Hematopoietic multipotent progenitor cell treated with erythropoietin and hydrocortisone succinate and interleukin-3 and kit ligand, for 15 days (in vitro differentiated cells): ENCODE measurements around the gene KCNIP3.
"Not testable (repeated sequence)": the region's sequence is repeated elsewhere in the genome, so short reads cannot be mapped to it uniquely, and the experiment has no call there.

Experiments
- DNase-seq: peaks from one replicate; pipeline ENCODE4 v3.0.0-alpha.2; 2015; ENCODE audit warnings: low spot score

The KCNIP3 gene

GRCh38 chr2:95415138-95415537 lies 118.0 kb downstream of the KCNIP3 start:
- DNase-seq = not testable (repeated sequence)

- not testable (repeated sequence) for DNase-seq
These were observed 118.4 kb downstream of the KCNIP3 start for GRCh38 chr2:95415561-95415960.

DNA sequence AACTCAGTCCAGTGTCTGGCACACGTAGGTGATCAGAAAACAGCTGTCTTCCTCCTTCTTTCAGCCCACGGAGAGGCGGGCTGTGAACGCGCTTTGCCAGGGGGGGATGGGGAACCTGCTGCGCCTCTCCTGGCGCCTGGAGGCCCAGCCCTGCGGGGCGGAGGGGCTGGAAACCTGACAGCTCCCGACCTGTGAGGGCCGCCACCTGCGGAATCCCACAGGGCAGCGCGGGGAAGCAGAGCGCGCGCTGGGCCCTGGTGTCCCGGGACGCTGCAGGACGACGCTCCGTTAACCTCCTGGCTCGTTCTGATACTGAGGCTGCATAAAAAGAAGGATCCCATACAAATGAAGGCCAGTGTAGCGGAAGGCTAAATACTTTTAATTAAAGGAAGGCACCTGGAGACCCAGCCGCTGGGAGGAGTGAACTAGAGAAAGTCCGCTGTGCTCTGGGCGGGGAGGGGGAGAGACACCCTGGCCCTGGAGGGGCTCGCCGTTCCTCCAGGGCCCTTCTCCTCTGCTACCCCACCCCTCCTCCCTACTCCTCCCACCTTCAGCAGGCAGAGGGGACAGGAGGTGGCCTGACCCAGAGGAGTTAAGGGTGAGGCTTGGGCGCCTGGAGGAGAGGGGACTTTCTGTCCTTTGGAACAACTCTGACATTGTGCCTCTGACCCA lies 130.2 kb downstream of the KCNIP3 start:
- not testable (repeated sequence) for DNase-seq

DNA sequence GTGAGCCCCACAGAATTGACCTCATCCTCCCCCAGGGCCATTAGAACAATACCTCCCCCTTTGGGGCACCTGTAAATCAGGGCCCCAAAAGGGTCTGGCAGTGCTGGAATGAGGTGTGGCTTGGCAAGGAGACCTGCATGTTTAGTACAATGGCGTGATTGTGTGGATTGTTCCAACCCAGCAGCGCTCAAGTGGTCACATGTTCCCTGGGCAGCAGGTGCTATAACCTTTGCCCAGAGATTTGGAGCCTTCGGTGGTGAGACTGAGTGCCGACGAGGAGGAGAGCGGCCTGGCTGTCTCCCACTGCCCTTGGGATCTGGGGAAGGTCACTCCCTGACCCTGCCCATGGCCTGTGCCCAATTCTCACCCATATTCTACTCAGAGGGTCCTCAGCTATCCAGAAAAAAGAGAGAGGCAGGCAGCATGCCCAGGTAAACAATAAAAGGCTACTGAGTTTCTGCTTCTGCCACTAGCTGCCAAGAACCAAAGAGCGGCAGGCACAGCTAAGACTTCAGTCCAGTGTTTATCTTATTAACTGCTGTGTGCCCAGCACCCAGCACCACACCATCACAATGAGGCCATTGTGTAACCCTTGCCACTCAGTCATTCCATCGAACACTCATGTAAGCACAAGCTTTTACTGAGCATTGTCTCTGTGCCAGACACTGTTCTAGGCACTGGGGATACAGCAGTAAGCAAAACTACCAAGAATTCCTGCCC lies 132.8 kb downstream of the KCNIP3 start:
- DNase-seq = not testable (repeated sequence)

GRCh38 chr2:95433373-95433772 lies 136.2 kb downstream of the KCNIP3 start:
- DNase-seq = not testable (repeated sequence)

- DNase-seq = not testable (repeated sequence)
These were observed 136.8 kb downstream of the KCNIP3 start for GRCh38 chr2:95433973-95434372.

DNA sequence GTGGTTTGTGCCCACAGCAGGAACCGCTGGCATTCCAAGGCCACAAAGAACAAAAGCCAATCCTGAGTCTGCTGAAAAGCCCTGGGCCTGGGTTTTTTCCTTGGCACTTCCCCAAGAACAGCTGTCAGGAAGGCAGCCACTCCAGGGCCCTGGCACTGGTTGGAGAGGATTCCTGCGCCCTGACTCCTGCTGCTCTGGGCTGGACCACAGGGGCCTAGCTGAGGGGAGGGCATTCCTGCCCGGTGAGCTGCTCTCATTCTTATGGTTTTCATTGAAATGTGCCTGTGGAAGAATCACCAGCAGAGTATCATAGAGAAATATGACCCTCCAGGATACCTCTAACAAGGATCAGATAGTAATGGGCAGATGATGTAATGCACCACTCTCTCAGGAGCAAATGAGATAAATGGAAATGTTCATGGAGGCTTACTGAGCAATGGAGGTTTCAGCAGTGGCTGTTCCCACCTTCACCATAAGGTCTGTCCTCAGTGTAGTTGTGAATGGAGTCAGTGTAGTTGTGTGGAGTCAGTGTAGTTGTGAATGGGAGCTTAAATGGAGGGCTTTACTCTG lies 137.4 kb downstream of the KCNIP3 start:
- not testable (repeated sequence) for DNase-seq

DNA sequence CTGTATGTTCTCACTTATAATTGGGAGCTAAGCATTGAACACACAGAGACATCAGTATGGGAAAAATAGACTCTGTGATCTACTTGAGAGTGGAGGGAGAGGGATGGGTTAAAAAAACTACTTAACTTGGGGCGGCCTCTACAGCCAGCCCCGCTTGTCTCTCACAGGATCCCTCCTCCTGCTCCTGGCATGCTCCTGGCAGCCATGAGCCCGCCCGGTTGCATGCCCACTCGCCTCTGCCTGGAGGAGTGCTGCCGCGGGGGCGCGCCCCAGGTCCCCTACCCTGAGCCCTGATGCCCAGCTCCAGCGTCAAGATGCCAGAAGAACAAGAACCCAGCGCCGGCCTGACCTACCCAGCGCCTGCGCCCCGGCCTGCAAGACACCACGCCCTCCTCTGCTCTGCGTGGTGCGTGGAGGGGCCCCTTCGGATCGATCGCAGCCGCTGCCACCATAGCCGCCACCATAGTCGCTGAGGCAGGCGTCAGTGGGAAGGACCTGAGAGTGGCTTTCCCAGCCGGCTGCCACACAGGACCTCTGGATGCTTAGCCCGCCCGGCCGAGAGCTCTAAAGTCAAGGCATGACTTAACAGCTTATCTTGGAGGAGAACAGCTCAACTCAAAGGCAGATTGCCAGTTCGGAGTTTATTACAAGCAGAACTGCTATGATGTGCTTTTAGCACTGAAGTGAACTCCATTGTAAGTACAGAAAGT lies 138.2 kb downstream of the KCNIP3 start:
- DNase-seq = not testable (repeated sequence)
